A673 (cell line): ENCODE results near the gene KMT2D.

Experiments
- EZH2 ChIP-seq: fragments of 200-600 bp; sonication (generic); IDR thresholded peaks from 2 replicates; pipeline ENCODE4 v1.6.1; 2017; ENCODE audit warnings: borderline replicate concordance, low read depth, mild to moderate bottlenecking, mixed read lengths, antibody characterized with exemption, low read length; ENCODE audit not compliant: poor library complexity, severe bottlenecking
- TF ChIP-seq, protein P1 (sequence below): fragments of 300-800, 200-600 bp; sonication (generic); conservative IDR thresholded peaks from 2 replicates; pipeline ENCODE4 v1.5.1; 2017; ENCODE audit warnings: low read depth, mild to moderate bottlenecking, antibody characterized with exemption, low read length, moderate library complexity, mixed read lengths

DNA sequence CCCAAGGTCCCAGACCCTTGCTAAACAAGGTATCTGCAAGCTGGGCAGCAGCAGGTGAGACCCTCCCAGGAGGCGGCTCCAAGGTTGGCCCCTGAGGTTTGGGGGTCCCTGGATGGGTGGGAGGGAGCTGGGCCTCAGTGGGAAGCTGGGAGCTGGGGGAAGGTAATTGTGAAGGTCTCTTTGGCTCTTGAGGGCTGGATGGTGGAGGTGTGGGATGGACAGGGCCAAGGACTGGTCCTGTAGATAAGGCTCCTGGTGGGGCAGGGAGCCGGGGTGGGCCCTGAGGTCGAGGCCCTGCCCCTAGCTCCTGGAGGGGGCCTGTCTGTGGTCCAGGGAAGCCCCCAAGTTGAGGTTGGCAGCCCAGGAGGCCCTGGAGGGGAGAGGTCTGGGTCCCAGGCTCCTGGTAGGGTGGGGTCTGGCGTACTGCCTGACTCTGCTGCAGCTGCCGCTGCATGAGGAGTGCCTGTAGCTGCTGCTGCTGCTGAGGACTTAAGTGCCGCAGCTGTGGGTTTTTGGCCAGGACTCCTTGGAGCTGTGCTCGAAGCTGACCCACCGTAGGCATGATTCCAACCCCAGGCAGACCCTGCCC lies 28.9 kb downstream of the KMT2D start:
- TF ChIP-seq, protein P1, sequence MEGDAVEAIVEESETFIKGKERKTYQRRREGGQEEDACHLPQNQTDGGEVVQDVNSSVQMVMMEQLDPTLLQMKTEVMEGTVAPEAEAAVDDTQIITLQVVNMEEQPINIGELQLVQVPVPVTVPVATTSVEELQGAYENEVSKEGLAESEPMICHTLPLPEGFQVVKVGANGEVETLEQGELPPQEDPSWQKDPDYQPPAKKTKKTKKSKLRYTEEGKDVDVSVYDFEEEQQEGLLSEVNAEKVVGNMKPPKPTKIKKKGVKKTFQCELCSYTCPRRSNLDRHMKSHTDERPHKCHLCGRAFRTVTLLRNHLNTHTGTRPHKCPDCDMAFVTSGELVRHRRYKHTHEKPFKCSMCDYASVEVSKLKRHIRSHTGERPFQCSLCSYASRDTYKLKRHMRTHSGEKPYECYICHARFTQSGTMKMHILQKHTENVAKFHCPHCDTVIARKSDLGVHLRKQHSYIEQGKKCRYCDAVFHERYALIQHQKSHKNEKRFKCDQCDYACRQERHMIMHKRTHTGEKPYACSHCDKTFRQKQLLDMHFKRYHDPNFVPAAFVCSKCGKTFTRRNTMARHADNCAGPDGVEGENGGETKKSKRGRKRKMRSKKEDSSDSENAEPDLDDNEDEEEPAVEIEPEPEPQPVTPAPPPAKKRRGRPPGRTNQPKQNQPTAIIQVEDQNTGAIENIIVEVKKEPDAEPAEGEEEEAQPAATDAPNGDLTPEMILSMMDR: no peak
- no peak for TF ChIP-seq EZH2
